ENCODE data around the gene CARD18.

GRCh38 chr11:105181100-105181499 lies 41.5 kb upstream of the CARD18 start:
- TF ChIP-seq EZH2 (conservative IDR thresholded peaks at IDR 0.05; ENCODE audit: low read depth, low read length), result no peak
- no peak for TF ChIP-seq PRDM15 (CRISPR knock-in tag; IDR thresholded peaks at IDR 0.05)
- TF ChIP-seq PREB (CRISPR knock-in tag; IDR thresholded peaks at IDR 0.05), result no peak
- TF ChIP-seq TAF1 (CRISPR knock-in tag; IDR thresholded peaks at IDR 0.05), result no peak
- no peak for TF ChIP-seq ZNF776 (CRISPR knock-in tag; IDR thresholded peaks at IDR 0.05)
- no peak for TF ChIP-seq BCL3 (CRISPR knock-in tag; IDR thresholded peaks at IDR 0.05)
- no peak for TF ChIP-seq E2F2 (CRISPR knock-in tag; IDR thresholded peaks at IDR 0.05; ENCODE audit: borderline replicate concordance)
- TF ChIP-seq ZNF512B (CRISPR knock-in tag; IDR thresholded peaks at IDR 0.05; ENCODE audit: borderline replicate concordance), result no peak
- no peak for TF ChIP-seq MXI1 (IDR thresholded peaks at IDR 0.05; ENCODE audit: borderline replicate concordance, low read depth, low read length)
- TF ChIP-seq ZNF577 (CRISPR knock-in tag; IDR thresholded peaks at IDR 0.05; ENCODE audit: borderline replicate concordance, low read depth), result no peak
- TF ChIP-seq POLR2AphosphoS5 (IDR thresholded peaks at IDR 0.05; ENCODE audit: low read depth, low read length), result no peak
- TF ChIP-seq SUZ12 (IDR thresholded peaks at IDR 0.05; ENCODE audit: low read depth, low read length), result no peak

Data from HepG2 (cell line).